ENCODE data around the gene TMEM221.

The TMEM221 gene

DNA sequence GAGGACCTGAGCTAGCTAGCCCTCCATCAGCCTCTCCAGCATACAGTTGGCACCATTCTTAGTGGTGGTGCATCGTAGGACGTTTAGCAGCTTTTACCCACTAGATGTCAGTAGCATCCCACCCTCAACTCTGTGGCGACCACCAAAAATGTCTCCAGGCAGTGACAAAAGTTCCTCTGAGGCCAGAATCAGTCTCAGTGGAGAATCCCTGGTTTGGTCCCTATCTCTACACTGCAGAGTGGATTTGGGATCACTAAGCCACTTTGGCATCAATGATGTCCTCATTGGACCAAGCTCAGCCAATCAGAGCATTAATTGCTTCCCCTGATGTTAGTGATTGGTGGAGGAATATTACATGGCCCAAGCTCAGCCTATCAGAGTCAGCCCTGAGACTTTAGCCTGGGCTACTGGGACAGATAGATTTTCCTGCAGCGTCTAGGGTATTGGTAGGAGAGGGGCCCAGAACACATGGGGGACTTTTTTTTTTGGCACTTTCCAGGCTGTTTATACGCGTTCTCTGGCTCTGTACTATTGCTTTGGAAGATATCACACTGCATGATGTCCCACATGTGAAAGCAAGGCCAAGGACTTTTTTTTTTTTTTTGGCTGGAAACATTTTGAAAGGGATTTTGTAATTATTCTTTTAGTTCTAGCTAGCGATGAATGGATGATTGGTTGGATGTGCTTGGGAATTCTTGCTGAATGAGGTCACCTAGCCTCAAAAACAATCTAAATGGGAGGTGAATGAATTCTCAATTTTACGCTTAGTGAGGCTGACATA, 7.0 kb downstream of the TMEM221 start:
- DNase-seq (ENCODE audit: low read depth) = no peak

DNA sequence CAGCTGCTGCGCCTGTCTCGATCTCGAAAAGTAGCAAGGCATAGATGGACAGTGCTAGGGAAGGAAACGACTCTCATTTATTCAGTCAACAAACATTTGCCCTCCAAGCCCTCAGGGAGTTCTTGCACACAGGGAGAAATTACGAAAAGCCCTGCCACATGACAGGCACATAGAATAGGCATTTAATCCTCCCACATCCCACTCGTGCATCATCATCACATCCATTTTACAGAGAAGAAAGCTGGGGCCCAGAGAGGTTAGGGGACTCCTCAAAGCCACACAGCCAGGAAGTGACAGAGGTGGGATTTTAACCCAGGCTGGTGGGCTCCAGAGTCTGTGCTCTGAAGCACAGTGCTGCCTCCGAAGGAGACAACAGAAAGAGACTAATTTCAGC, 11.6 kb downstream of the TMEM221 start:
- DNase-seq (ENCODE audit: low read depth) = no peak

DNA sequence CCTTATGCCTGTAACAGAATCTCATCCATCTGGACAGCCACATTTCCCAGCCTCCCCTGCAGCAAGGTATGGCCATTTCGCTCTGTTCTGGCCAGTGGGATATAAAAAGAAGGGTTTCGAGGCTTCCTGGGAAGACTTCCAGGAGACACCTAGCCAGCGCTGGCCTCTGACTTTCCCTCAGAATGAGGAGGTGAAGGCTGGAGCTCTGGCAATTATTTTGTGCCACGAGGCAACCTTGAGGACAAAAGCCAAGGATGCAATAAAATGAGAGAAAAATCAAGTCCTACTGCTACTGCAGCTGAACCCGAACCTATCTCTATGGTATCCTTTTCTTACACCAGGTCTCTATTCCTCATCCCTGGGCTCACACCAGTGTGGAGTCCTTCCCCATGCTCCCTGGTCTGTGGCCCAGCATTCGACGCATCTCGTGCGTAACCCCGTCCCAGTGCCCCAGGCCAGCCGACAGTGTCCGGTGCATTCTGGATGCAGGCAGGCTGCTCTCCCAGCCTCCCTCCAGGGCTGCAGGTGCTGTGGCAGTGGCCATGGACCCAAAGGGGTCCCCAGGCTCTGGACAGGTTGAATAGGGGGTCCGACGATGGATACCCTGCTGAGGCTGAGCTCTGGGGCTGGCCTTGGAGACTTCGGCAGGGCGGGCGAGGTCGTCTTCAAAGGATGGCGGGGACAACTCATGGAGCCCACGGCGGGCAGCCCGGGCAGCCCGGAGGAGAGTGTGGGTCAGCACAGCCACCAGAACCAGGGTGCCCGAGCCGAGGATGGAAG, 12.2 kb downstream of the TMEM221 start:
- no peak for DNase-seq (ENCODE audit: low read depth)

DNA sequence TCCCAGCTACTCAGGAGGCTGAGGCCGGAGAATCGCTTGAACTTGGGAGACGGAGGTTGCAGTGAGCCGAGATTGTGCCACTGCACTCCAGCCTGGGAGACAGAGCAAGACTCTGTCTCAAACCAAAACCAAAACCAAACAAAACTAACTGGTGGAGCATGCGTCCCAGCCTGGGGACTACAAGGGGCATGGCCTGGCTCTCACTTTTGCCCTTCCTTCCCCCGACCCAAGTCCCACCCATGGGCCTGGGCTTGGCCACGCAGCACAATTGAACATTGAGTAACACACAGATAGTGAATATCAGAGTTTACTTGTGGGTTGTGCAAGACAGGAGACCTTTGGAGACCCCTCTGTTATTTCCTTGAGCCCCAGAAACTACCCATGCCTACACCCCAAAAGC, 13.2 kb downstream of the TMEM221 start:
- no peak for DNase-seq (ENCODE audit: low read depth)

DNA sequence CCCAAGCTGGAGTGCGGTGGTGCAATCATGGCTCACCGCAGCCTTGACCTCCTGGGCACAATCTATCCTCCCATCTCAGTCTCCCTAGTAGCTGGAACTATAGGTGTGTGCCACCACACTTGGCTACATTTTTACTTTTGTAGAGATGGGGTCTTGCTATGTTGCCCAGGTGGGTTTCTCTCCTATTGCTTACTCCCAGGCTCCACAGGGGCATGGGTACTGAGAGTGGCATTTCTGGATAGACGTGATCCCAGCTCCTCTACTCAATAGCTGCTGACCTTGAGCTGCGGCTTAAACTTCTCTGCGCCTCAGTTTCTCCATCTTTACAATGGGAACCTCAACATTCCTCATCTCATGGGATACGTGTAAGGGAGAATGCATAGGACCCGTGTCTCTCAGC, 17.1 kb downstream of the TMEM221 start:
- no peak for DNase-seq (ENCODE audit: low read depth)

DNA sequence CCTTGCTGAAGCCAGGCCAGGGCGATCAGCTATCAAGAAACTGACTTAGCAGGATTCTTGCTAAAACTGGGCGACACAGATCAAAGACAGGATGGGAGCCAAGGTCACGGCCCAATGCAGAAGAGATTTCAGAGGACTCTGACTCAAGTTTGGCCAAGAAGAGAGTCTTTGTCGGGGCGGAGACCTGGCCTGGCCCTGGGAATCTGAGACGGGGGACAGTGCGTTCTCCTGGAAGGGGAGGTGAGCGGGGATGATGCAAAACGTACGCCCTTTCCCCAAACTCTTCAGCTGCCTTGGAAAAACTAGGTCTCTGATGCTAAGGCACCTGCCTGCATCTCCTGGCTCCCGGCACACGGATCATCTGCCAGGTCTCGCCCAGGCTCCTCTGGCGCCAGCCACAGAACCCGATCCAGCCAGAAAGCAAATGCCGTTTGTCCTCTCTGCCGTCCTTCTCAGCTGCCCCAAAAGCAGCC, 18.8 kb downstream of the TMEM221 start:
- DNase-seq (ENCODE audit: low read depth) = no peak

DNA sequence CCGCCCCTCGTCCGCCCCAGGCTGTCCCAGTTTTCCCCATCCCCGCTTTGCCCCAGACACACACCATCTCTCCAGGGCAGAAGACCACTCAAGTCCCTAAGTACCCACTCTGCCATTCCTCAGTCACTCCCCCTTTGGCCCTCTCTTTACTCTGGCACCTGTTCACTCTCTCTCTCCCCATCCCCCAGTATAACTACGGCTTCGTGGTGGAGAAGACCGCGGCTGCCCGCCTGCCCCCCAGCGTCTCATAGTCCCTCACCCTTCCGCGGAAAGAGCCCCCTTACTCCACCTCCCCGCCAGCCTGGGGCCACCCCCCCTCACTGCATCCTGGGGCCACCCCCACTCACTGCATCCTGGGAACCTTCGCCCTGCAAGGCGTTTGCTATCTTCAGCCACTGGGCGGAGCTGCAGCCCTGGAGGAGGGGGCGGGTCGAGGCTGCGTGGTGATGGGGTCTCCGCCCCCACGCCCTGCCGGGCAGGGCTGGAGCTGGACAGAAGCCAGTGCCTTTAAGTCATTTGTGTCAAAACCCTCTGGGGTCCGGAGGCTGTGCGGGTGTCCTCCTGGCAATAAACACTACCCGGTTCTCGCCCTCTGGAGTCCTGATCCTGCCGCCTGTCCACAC, 23.6 kb downstream of the TMEM221 start:
- no peak for DNase-seq (ENCODE audit: low read depth)

DNA sequence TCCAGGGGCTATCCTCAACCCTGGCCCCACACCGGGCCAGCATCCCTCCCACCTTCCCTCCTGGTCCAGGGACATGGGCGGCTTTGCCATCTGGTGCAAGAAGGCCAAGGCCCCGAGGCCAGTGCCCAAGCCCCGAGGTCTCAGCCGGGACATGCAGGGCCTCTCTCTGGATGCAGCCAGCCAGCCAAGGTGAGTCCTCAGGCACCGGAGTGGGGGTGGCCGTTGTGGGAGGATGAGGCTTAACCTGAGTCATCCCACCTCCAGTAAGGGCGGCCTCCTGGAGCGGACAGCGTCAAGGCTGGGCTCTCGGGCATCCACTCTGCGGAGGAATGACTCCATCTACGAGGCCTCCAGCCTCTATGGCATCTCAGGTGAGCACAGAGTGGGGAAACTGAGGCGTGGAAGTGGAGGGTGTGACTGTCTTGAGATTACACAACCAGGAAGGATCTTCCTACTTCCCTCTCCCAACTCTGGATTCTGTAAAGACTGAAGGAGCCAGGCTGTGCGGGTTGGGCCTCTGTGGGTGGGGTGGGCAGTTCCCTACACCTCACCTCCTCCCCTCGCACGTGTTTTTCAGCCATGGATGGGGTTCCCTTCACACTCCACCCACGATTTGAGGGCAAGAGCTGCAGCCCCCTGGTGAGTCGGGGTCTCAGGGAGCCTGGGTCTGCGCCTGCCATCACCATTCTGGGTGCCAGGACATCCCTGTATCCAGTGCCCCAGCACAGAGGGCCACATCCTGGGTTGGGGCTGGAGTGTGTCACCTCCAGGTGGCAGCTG, 24.8 kb downstream of the TMEM221 start:
- DNase-seq (ENCODE audit: low read depth) = no peak

DNA sequence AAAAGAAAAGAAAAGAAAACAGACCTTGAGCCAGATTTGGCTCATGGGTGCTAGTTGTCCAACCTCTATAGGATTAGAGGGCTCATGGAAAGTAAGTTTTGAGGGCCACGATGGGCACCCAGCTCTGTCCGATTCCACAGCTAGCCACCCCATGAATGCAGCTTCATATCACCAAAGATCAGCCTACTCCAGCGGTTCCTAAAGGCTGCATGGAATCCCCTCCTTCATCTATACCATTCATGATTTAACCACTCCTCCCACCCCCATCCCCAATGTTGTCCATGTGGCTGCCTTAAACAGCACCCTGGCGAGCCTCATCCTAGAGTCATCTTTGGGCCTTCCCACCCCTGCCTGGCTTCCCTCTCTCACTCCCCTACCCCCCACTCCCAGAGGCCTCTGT, 26.5 kb downstream of the TMEM221 start:
- DNase-seq (ENCODE audit: low read depth) = no peak

DNA sequence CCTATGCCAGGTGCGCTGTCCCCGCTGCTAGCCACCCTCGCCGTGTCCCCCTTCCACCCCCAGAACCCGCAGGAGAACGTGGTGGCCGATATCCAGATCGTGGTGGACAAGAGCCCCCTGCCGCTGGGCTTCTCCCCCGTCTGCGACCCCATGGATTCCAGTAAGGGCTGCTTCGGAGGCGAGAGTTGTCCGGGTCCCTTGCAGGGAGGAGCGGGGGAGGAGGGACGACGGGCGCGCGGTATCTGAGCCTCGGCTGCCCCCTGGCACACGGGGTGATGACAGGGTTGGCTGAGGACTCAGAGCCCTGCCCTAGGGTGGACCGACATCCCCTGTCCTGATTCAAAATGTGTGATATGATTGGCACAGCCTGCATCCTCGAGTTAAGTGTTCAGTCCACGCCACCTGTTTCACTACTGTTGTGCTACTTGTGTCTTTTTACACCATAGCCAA, 28.0 kb downstream of the TMEM221 start:
- DNase-seq (ENCODE audit: low read depth) = no peak

DNA sequence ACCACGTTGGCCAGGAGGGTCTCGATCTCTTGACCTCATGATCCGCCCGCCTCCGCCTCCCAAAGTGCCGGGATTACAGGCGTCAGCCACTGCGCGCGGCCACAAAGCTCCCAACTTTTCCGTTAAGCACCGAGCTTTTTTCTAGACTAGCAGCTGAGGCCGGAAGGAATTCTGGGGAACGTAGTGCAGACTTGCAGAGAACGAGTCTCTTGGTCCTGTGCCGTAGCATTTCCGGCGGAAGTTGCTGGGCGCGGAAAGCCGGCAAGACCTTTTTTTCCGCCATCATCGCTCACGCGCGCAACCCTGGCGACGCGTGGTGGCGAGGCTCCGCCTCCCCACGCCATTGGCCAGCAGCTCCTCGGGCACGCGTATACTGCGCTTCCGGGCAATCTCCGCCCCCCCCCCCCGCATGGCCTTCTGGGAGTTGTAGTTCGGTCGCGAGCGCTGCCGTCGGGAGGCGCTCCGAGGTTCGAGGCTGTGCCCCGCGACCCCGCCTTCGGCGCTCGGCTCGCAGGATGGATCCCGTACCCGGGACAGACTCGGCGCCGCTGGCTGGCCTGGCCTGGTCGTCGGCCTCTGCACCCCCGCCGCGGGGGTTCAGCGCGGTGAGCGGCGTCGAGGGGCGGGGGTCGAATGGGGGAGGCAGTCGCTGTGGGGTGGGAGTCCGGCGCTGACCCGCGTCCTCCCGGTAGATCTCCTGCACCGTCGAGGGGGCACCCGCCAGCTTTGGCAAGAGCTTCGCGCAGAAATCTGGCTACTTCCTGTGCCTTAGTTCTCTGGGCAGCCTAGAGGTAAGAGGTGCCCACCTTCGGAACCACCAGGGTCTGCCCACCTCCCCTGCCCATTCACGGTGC, 28.6 kb downstream of the TMEM221 start, which contains the start of gene MVB12A:
Gene MVB12A (plus strand): TSS at position 427 of the 854 bp plus-strand sequence. CDS start 89 bp downstream, at position 516.
- DNase-seq (ENCODE audit: low read depth) = peak; percentile 90

DNA sequence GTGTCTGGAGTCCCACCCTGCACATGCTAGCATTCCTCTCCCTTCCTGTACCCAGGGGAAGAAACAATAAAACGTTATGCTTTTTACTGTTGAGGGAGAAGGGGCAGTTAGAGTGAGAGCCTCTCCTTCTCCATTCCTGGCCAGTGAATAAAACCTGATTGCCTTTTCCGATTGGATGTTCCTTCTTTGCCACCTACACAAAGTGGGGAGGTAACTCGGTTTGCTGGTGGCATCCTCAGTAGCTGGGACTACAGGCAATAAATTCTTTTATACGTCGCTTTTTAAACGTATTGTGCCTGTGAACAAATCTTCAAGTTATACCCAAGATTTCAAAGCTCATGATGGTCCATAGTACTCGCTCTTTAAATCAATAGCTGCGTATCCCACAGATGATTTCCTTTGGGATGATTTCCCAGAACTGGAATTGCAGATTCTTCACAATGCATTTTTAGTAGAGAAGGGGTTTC, 29.3 kb downstream of the TMEM221 start:
- no peak for DNase-seq (ENCODE audit: low read depth)

DNA sequence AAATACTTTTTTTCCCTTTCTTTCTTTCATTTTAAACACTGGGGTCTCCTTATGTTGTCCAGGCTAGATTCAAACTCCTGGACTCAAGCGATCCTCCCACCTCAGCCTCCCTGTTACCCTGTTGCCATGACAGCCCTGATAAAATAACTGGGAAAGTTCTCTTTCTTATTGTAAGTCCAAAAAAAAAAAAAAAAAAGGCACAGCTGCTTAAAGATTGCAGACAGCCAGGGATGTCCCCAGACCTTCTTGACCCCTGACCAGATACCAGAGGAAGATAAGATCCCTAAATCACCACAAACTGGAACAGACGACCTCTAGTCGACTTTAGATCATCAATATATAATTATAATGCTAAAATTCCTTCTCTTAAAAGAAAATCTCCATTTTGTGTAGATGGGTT, 29.8 kb downstream of the TMEM221 start:
- DNase-seq (ENCODE audit: low read depth) = no peak

DNA sequence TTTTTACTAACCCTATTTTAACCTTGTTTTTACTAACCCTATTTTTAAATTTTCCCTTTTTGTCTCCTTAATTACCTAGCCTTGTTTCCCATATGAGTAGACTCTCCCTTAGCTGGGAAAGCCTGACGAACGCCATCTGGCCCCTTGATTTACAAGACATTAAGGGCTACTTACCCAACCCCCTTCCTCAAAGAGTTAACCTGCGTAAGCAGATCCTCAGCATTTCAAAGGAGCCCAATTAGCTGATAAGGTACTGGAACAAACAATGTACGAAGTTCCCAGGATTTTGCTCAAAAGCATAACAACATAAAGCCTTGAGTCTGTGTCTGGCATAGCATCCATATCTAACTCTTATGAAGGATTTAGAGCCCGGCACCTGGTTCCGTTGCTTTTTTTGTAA, 33.3 kb downstream of the TMEM221 start:
- DNase-seq (ENCODE audit: low read depth) = no peak

DNA sequence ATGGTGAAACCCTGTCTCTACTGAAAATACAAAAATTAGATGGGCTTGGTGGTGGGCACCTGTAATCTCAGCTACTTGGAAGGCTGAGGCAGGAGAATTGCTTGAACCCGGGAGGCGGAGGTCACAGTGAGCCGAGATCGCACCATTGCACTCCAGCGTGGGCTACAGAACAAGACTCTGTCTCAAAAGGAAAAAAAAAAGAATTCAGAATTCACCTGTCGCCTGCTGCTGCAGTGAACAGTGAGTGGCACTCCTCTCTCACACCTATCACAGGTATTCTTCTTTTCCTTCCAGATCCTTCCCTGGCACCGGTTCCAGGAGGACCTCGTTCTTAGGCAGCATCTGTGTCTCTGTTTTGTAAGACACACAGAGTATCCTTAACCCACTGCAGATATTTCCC, 34.4 kb downstream of the TMEM221 start:
- no peak for DNase-seq (ENCODE audit: low read depth)

DNA sequence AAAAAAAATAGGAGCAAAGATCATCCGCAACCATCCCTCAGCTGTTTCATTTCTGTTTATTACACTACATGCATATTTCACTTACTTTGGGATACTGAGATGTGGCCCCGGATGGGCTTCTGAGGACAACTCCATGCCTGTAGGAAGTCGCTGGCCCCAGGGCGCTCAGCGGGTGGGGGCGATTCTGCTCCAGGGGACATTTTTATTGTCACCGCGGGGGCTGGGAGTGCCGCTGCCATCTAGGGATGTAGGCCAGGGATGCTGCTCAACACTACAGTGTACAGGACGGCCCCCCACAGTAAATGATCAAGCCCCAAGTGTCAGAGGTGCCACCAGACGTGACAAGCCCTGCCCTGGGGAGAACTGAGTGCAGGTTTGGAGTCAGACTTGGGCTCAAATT, 36.7 kb downstream of the TMEM221 start:
- no peak for DNase-seq (ENCODE audit: low read depth)

DNA sequence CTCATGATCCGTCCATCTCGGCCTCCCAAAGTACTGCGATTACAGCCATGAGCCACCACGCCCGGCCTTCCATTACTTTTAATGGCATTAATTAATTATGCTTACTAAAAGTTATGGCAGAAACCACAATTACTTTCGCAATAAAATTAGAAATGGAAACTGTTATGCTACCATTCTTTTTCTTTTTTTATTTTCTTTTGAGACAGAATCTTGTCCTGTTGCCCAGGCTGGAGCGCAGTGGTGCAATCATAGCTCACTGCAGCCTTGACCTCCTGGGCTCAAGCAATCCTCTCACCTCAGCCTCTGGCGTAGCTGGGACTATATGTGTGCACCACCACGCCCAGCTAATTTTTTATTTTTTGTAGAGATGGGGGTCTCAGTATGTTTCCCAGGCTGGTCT, 38.5 kb downstream of the TMEM221 start:
- no peak for DNase-seq (ENCODE audit: low read depth)

DNA sequence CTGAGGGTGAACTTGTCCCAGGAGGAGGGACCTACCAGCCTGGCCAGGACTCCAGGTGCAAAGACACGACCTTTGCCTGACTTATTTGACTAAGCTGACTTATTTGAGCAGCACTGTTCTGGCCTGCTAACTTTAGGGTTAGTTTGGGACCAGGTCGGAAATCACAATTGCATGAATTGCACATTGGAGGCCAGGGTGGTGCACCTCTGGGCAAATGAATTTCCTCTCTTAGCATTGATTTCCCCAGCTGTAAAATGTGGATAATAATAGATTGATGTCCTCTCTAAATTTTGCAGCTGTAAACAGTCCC, 41.6 kb downstream of the TMEM221 start:
- DNase-seq (ENCODE audit: low read depth) = no peak

DNA sequence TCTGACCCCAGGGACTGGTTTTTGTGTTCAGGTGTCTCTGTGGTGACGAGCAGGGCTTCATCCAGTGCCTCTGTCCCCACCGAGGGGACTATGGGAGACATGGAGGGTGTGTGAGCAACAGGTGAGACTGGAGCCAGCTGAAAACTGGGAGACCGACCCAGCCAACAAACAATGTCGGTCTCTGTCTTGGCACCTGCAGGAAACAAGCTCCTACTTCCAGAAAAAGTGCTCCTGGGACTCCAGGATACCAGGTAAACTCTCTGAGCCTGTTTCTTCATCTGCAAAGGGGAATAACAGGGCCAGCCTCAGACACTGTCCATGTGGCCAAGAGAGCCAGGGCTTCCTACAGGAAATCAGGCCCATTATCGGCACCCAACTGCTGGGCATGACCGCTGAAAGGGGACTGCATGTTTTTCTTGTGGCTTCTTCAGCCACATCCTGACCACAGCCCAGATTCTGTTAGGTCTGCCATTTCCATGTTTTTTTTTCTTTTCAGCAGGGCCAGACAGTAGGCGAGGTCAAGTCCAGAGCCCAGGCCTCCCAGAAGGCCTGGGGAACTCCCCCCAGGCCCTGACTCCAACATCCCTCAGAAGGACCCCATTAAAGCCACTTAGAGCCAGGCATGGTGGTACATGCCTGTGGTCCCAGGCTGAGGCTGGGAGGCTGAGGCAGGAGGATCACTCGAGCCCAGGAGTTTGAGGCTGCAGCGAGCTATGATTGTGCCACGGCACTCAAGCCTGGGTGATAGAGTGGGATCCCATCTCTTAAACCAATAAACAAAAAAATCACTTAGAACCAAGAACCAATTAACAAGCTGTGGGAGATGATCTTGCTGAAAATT, 42.2 kb downstream of the TMEM221 start:
- DNase-seq (ENCODE audit: low read depth) = no peak
